AG04449 (cell line): ENCODE data around the gene ALK.
A peak's percentile ranks its signal among the peaks of the same experiment; 100 is the strongest.

Experiments
- CTCF ChIA-PET: fragments of 350-600 bp; formaldehyde crosslinking; extraction: SDS; loops from one replicate; lab custom pipeline; 2021; ENCODE audit warnings: antibody characterized with exemption; lab: Yijun Ruan, JAX
- POLR2A ChIA-PET: fragments of 400-600, 350-600 bp; formaldehyde crosslinking; extraction: SDS; loops from one replicate; lab custom pipeline; 2020; ENCODE audit warnings: antibody characterized with exemption, inconsistent platforms; lab: Yijun Ruan, JAX
- DNase-seq: peaks from one replicate; pipeline ENCODE4 v3.0.0-alpha.2; 2010; ENCODE audit warnings: low read depth, low spot score
- H3K4me3 ChIP-seq: 2 replicates; pipeline ENCODE4 v1.5.1; 2011; ENCODE audit warnings: low read depth, mild to moderate bottlenecking, control low read depth, low read length
- TF ChIP-seq, protein P1 (sequence below): IDR thresholded peaks from one replicate; pipeline ENCODE4 v1.5.1; 2011; ENCODE audit warnings: mild to moderate bottlenecking, moderate library complexity, low read length, control low read depth, inconsistent platforms; ENCODE audit not compliant: insufficient read depth; ENCODE audit errors: missing control alignments

ALK gene

GRCh38 chr2:29749041-29749440 is 172.3 kb downstream of the ALK start:
- POLR2A ChIA-PET = no interaction called here
- no peak overlapping the region for H3K4me3 ChIP-seq
- TF ChIP-seq, protein P1, sequence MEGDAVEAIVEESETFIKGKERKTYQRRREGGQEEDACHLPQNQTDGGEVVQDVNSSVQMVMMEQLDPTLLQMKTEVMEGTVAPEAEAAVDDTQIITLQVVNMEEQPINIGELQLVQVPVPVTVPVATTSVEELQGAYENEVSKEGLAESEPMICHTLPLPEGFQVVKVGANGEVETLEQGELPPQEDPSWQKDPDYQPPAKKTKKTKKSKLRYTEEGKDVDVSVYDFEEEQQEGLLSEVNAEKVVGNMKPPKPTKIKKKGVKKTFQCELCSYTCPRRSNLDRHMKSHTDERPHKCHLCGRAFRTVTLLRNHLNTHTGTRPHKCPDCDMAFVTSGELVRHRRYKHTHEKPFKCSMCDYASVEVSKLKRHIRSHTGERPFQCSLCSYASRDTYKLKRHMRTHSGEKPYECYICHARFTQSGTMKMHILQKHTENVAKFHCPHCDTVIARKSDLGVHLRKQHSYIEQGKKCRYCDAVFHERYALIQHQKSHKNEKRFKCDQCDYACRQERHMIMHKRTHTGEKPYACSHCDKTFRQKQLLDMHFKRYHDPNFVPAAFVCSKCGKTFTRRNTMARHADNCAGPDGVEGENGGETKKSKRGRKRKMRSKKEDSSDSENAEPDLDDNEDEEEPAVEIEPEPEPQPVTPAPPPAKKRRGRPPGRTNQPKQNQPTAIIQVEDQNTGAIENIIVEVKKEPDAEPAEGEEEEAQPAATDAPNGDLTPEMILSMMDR = no peak
- DNase-seq = no peak
- CTCF ChIA-PET = no interaction called here

- H3K4me3 ChIP-seq = no peak overlapping the region
- ChIA-PET CTCF (no interaction called here), POLR2A (interaction anchor here (0.6 to 1.1 kb wide), 2 partner anchors 20 to 86 kb away, joined by 3 read pairs; no protein-coding TSS in a partner anchor)
- TF ChIP-seq, protein P1 = no peak
- peak; percentile 85 for DNase-seq
These were observed 173.5 kb downstream of the ALK start for GRCh38 chr2:29747786-29748470.

- DNase-seq = no peak
- no peak overlapping the region for H3K4me3 ChIP-seq
- TF ChIP-seq, protein P1 = no peak
- ChIA-PET CTCF (no interaction called here), POLR2A (no interaction called here)
These were observed 176.4 kb downstream of the ALK start for GRCh38 chr2:29744976-29745375.

GRCh38 chr2:29743516-29743915 is 177.9 kb downstream of the ALK start:
- ChIA-PET POLR2A (no interaction called here), CTCF (no interaction called here)
- DNase-seq = no peak
- H3K4me3 ChIP-seq = no peak overlapping the region
- TF ChIP-seq, protein P1 = no peak

GRCh38 chr2:29742656-29743055 is 178.7 kb downstream of the ALK start:
- ChIA-PET CTCF (no interaction called here), POLR2A (no interaction called here)
- H3K4me3 ChIP-seq = no peak overlapping the region
- TF ChIP-seq, protein P1 = no peak
- no peak for DNase-seq

GRCh38 chr2:29741132-29741531 is 180.3 kb downstream of the ALK start:
- no peak for DNase-seq
- ChIA-PET POLR2A (no interaction called here), CTCF (no interaction called here)
- no peak overlapping the region for H3K4me3 ChIP-seq
- TF ChIP-seq, protein P1 = no peak
